ENCODE data around the gene ETS2.
"Not testable (repeated sequence)": the region's sequence is repeated elsewhere in the genome, so short reads cannot be mapped to it uniquely, and the experiment has no call there.

Gene ETS2

DNA sequence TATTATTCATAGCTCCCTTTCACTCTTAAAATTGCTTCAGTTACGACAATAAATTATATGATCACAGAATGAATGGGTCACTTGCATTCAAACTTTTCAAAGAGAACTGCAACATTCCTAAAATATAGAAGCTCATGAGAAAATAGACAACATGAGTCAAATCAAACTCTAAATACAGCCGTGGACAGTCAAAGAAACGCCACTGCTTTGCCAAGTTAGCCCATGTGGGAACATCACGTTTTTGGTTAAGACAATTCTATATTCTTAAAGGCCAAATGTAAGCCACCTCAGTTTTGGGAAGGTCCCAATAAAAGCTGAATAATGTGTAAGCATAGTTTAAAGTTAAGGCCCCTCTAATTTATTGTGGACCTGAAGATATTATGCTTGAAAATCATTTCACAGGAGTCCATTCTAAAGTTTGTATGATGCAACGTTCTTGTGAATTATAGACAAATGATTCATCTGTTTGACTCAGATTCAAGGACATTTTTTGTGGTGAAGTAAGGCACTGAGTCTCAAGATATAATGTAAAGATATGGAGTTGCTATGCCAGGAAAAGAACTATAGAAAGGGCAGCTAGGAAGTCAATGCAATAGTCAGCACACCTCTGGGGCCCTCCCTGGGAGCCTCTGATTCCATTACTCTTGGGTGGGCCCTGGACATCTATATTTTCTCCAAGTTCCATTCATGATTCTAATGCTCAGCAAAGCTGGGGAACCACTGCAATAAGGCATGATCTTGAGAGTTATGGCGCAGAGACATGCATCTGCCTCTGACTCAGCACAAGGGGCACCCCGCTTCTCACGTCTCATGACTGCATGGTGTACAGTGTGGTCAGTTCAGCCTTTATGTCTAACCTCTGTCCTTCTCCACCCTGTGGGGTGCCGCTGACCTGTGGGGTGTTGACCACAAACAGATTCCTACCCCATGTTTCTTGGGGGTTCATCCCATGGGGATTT lies 33.9 kb downstream of the ETS2 start:
- DNase-seq: no peak

DNA sequence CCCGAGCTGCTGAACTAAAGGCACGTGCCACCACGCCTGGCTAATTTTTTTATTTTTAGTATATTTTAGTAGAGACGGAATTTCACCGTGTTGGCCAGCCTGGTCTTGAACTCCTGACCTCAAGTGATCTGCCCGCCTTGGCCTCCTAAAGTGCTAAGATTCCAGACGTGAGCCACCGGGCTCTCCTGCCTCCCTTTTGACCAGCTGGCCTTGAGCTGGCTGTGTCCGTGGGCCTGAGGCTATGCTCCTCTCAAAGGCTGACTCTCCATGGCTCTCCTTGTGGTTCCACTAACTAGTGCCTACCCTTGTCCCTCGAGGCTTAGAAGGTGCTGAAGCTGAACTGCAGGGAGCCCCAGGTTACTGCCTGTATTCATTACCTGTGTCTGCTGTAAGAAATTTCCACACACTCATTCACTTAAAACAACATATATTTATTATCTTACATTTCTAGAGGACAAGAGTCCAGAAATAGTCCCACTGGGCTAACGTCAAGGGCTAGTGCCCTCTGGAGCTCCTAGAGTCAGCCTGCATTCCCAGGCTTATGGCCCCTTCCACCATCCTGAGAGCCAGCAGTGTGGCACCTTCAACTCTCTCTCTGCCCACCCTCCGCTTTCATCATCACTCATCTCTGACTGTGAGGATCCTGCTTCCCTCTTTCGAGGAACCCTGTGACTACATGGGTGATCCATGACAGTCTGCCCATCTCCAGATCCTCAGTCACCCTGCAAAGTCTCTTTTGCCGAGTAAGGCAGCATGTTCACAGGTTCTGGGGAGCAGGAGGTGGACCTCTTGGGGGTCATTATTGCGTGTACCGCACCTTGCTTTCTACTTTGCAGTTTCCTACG lies 34.9 kb downstream of the ETS2 start:
- no peak for DNase-seq

GRCh38 chr21:38841472-38841871 lies 35.7 kb downstream of the ETS2 start:
- no peak for DNase-seq

- DNase-seq: no peak
Observed at GRCh38 chr21:38842079-38842478, 36.4 kb downstream of the ETS2 start.

DNA sequence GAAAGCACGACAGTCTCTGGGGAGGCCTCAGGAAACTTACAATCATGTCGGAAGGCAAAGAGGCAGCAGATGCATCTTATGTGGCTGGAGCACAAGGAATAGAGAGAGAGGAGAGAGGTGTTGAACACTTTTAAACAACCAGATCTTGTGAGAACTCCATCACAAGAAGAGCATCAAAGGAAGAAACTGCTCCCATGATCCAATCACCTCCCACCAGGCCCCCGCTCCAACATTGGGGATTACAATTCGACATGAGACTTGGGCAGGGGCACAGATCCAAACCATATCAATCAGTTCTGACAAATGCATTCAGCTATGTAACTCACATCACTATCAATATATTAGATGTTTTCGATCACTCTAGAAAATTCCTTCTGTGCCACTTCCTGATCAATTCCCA lies 37.6 kb downstream of the ETS2 start:
- DNase-seq: no peak

DNA sequence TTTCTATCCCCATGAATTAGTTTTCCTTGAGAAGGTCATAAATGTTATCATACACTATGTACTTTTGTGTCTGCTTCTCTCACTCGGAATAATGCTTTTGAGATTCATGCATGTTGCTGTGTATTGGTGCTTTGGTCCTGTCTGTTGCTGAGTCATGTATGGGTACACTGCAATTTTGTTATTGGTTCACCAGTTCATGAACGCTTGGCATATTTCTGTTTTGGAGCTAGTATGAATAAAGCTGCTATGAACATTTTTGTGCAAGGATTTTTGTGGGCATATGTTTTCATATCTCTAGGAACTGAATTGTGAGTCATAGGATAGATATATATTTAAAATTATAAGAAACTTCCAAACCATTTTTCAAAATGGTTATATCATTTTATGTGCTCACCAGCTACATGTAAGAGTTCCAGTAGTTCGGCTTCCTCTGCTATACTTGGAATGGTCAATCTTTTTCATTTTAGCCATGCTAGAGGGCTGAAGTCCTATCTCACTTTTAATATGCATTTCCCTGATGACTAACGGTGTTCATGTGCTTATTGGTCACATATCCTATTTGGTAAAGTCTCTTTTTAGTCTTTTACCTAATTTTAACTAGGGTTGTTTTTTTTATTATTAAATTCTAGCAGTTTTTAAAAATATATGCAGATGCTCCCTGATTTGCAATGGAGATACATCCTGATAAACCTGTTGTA lies 38.2 kb downstream of the ETS2 start:
- no peak for DNase-seq

DNA sequence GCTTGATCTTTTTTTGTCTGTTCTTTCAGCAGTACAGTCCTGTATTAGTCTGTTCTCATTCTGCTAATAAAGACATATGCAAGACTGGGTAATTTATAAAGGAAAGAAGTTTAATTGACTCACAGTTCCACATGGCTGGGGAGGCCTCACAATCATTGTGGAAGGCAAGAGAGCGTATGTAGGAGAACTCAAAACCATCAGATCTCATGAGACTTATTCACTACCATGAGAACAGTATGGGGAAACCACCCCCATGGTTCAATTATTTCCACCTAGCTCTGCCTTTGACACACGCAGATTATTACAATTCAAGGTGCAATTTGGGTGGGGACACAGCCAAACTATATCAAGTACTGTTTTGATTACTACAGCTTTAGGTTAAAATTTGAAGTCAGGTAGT lies 39.6 kb downstream of the ETS2 start:
- DNase-seq: not testable (repeated sequence)

DNA sequence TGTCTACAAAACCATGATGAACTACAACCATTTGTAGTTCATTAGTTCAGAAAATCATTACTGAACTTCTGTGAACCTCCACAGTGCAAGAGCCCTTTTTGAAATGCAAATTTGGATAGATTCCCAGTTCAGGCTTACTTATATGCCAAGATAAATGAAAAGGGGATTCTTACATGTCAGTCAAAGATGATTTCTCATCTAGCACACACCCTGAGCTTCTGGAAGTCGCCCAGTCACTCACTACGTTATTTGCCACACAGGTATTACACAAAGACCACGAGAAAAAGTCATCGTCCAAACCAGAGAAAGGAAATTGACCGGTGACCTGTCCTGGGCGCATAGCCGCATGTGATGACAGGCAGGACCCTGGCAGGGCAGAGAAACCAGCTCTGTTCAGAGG lies 41.8 kb downstream of the ETS2 start:
- no peak for DNase-seq

GRCh38 chr21:38848187-38848609 lies 42.5 kb downstream of the ETS2 start:
- DNase-seq: no peak

- DNase-seq: no peak
Observed at GRCh38 chr21:38849776-38850175, 44.0 kb downstream of the ETS2 start.

DNA sequence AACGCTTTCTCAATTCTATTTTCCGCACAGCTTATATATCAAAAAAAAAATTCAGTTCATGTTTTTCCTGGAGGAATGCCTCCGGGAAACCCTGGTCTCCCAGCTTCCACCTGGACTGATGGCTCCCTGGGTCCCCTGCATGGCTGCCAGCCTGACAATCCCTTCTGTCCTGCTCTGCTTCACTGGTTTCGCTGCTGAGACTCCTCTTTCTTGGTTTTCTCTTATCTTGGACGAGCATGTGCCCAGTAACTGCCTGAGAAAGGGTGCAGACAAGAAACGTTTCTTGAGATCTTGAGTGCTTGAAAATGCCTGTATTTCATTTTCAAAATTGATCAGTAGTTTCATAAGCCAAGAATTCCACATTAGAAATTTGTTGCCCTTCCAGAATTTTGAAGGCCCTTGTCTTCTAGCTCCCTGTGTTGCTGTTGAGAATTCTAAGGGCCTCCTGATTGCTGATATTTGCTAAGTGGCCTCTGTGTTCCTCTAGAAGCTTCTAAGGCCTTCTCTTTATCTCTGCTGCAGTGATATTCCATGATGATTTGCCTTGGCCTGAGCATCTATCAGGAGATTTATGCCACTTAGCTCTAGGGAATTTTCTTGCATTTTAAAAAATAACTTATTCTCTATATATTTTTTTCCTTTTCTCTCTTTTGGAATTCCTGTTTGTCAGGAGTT lies 44.7 kb downstream of the ETS2 start:
- no peak for DNase-seq

DNA sequence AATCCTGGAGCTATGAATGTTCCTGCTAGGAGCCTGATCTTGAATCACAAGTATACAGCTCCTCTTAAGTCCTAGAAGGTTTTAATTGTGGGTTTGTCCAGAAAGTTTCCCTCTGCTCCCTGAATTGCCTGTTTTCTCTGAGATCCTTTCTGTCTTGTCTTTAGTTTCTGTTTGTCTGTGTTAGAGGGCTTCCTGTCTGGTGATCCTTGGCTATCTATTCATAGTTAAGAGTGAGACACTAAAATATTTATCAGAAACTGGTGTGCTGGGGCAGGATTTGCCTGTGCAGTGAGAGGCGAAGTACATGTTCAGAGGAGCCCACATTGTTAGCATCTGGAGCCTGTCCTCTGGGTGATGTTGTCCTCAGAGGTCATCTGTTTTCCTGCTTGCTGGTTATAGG lies 45.4 kb downstream of the ETS2 start:
- DNase-seq: no peak

GRCh38 chr21:38852278-38852677 lies 46.5 kb downstream of the ETS2 start:
- no peak for DNase-seq

GRCh38 chr21:38852708-38853107 lies 47.0 kb downstream of the ETS2 start:
- no peak for DNase-seq

DNA sequence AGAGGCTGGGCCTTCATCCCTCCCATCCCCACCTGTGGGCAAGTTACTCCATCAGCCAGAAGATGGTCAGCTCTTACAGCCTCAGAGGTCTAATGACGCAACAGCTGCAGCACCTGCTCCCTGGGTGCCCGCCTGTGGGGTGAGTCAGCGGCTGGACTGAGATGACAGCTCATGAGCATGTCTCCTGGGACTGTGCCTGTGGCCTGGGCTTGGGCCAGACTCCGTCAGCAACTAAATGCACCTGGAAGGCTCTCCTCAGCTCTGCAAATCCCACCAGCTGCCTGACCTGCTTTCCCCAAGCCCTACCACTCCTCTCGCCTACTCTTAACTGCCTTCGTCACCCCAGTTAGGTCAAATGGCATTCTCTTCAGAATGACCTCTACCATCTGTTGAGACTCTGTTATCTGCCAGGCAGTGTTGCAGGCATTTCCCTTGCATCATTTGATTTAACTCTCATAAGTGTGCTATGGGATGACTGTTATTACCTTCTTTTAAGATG lies 47.7 kb downstream of the ETS2 start:
- DNase-seq: peak; percentile 37

GRCh38 chr21:38857152-38857825 lies 51.6 kb downstream of the ETS2 start:
- DNase-seq: no peak

DNA sequence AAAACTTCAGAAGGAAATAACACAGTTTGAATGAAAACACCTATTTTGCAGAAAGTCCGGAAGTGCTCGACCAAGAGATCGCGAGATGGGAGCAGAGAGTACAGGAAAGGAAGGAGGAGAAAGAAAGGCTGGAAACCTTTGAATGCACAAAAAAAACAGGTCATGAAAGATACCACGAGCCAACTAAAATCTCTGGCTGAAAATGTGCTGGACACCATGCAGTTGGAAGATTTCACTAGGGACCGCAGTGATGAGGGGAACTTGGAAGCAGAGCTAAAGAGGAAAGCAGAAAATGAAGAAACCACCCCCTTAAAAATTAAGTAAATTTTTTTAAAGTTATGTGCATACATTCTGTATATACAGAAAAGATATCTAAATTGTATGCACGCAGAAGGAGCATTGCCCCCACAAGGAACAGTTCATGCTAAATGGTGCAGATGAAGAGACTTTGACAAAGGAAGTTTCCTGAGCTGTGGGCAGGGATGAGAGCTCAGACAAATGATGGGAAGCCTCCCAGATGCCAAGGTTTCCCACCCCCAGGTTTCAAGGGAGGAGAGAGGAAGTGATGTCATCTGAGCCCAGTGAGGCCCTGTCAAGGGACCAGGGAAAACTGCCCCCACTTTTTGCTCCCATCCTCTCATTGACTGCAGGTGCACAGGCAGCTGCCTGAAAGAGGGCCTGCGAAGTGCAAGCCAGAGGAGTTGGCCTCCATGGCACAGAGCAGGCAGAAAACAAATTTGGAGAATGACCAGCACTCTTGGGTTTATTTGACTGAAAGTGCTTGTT lies 52.5 kb downstream of the ETS2 start:
- no peak for DNase-seq

DNA sequence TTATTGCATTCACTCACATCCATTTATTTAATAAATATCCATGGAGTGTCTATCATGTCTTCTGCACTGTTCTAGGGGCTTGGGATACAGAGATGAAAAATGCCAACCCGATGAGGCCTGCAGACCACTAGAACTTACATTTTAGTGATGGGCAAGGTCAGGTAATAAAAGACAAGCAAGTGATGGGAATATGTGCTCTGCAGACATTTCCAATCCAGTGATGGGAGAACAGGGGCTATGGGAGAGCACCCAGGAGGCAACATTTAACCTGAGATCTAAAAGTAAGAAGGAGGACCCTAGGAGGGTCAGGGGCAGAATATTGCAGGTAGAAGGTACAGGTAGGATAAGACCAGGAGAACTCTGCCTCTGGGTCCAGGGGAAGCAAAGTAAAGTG lies 53.1 kb downstream of the ETS2 start:
- DNase-seq: no peak

DNA sequence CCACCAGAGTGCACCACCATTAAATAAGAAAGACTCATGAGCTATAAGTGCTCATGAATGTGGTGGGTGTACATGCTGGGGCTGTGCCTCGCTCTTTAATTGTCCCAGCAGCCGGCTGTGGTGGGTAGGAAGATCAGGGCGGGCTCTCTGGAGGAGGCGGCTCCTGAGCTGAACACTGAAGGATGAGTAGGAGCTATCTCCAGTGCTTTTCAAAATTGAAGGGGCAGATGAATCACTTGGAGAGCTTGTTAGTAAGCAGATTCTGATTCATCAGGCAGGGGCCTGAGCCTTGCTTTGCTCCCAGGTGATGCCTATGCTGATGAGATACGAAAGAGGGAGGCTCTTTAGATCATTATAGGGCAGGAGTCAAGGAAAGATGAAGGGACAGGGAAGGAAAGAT lies 54.1 kb downstream of the ETS2 start:
- no peak for DNase-seq

DNA sequence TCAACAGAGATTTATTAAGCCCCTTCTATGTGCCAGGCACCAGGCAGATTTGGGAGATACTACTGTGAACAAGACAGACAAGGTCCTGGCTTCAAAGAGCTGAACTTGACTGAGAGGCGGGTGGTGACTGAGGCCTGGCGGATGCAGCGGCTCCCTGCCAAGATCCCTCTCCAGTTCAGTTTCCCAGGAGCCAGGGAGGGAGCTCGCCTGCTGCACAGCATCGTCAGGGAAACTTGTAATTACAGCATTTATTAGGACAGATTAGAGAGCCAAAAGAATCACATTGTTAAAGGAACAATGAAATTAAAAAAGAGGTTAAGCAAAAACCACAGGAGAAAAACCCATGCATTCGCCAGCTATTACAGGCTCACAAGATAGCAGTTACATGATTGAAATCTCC lies 55.3 kb downstream of the ETS2 start:
- peak; percentile 27 for DNase-seq
